NCI-H524 treated with DMSO at 0.1 percent for 48 hours (cell line): ENCODE data around the gene ULBP3.
A peak's percentile ranks its signal among the peaks of the same experiment; 100 is the strongest.
"Not testable (repeated sequence)": the region's sequence is repeated elsewhere in the genome, so short reads cannot be mapped to it uniquely, and the experiment has no call there.

Source experiments
- DNase-seq: peaks from one replicate; lab custom pipeline; 2025; lab: John Stamatoyannopoulos, UW

The ULBP3 gene

DNA sequence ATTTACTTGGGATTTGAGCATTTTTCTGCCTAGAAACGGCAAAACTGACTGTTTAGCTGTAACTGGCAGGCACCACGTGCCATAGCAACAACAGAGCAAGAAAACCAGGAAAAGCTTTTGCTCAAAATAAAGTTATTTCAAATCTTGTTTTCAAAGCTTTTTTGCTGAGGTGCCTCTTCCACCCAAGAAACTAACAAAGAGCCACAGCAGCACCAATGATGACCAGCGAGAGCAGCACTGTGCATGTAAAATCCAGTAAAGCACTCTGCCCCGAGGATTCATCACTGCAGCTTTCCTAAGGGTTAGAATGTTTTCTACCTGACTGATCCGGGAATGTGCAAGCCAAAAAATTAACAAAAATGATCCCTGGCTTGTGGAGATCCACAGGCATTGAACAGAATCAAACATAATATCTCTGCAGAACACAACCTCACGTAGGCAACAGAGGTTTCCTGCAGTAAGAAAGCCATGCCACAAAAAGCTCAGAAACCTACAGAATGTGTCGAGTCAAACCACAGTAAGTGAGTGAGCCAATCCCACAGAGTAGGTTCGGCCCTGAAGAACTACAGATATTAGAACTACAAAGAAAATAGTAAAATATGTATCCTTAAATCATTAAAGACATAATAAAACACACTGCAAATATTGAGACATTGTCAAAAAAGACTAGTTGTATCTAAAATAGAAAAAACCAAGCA, 7.4 kb upstream of the ULBP3 start:
- no peak for DNase-seq

DNA sequence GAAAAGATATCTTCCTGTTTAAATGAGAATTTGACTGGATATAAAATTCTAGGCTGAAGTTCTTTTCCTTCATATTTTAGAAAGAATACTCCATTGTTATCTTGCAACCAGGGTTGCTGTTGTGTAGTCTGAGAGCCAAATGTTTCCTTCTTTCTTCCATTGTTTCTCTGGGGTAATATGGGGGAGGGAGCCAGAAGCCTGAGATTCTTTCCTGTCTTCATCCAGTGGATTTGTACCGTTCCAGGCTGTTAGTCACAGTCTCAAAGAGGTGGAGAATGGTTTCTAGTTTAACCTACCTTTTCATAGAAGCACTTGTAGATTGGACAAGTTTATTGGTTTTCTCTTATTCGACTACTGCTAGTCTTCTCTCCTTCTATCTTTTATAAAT, 6.1 kb upstream of the ULBP3 start:
- DNase-seq, result no peak

- DNase-seq, result not testable (repeated sequence)
These were observed 5.6 kb upstream of the ULBP3 start for GRCh38 chr6:150074396-150075033.

DNA sequence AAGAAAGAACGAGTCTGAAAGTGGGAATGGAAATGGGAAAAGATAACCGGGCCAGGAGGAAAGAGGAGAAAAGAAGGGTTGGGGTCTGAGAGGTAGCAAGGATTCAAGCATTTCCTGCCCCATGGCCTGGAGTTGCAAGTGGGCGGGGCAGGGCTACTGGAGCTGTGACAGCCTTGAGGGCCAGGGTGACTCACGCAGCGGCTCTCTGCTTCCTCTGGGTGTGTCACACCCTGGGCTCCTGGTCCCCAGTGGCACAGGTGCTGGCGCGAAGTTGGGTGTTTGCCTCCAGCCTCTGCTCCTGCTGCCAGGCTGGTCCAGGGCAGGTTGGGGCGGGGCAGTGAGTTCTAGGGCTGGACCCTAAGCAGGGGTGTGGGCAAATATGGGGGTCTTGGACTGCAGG, 3.3 kb upstream of the ULBP3 start:
- no peak for DNase-seq

GRCh38 chr6:150070236-150070818, 1.4 kb upstream of the ULBP3 start:
- no peak for DNase-seq

- peak; percentile 48 for DNase-seq
These were observed 785 bp upstream of the ULBP3 start for GRCh38 chr6:150069706-150070105.

DNA sequence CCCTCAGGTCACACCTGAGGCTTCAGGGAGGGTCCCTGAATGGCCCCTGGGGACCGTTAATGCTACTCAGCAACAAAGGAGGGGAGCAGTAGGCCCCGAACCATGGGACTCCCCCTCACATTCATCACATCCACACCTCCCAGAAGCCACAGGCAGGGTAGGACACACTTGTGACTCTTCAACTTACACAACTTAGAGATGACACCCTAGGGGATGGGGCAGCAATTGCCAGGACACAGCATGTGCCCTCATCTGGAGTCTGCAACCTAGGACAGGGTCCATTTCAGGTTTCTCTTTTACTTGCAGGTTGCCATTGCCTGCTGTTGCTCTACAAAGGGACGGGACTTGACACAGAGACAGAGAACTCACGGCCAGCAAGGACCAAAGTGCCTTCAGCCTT, 770 bp downstream of the ULBP3 start:
- DNase-seq, result no peak

- DNase-seq, result no peak
These were observed 3.8 kb downstream of the ULBP3 start for GRCh38 chr6:150065083-150065482.

- DNase-seq, result no peak
These were observed 5.3 kb downstream of the ULBP3 start for GRCh38 chr6:150063640-150064039.

DNA sequence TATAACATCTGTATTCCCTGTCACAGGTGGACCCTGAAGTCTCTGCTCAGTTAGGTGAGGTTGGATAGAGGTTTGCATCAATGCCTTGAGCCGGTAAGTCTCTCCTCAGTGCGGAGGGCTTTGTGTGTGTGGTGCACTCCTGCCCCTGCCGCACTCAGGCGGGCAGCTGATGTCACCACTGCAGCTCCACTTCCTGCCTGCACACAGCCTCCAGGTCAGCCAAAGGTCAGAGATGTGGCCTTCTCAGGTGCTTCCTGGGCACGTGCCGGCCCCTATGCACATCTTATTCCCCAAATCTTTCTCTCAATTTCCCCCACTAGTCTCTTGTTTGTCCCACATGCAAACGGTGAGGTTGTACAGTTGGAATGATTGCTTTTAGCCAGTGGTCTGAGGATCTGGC, 8.9 kb downstream of the ULBP3 start:
- not testable (repeated sequence) for DNase-seq

- no peak for DNase-seq
These were observed 9.9 kb downstream of the ULBP3 start for GRCh38 chr6:150058986-150059385.

GRCh38 chr6:150058231-150058792, 10.6 kb downstream of the ULBP3 start:
- DNase-seq, result no peak

DNA sequence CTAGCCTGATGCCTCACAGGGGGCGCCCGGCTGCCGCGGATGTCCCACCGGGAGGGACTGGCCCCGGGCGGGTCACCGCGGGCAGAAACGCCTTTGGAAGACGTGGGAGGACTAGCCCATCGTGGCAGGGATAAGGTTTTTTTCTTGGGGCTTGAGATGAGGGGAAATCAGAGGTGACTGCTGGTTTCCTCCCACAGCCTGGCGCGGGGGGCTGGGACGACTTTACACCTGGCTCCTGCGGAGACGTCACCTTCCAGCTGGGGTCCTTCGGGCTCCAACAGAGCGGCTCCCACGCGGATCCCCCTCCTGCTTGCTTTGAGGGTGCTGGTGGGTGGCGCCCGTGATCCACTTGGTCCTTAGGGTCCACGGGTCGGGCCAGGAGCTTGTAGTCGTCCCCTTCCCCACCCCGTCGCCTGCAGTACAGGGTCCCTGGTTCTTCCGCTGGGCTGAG, 11.4 kb downstream of the ULBP3 start:
- DNase-seq, result no peak

DNA sequence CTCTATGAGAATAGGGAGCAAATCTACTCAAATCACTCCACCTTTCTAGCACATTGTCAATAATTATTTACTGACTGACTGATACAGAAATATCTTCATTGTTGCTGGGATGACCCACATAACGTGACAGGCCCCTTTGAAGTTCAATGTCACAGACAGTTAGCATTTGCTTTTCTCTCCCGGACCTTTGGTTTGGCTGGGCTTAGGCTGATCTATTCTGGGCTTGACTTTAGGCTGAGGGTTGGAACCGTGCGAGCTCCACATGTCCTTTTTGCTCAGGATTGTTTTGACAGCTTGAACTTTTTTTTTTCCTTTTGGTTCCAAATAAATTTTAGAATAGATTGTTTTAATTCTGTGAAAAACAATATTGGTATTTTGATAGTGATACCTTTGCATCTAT, 12.0 kb downstream of the ULBP3 start:
- no peak for DNase-seq

- no peak for DNase-seq
These were observed 12.8 kb downstream of the ULBP3 start for GRCh38 chr6:150056156-150056555.

DNA sequence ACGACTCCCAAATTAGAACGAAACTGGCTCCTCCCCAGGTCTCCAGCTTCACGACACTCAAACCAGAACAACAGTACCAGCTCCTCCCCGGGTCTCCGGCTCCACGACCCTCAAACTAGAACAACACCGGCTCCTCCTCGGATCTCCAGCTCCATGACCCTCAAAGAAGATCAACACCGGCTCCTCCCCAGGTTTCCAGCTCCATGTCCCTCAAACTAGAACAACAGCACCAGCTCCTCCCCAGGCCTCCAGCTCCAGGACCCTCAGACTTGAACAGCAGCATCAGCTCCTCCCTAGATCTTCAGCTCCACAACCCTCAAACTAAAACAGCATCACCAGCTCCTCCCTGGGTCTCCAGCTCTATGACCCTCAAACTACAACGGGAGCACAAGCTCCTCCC, 13.8 kb downstream of the ULBP3 start:
- no peak for DNase-seq

GRCh38 chr6:150053450-150053849, 15.5 kb downstream of the ULBP3 start:
- no peak for DNase-seq

DNA sequence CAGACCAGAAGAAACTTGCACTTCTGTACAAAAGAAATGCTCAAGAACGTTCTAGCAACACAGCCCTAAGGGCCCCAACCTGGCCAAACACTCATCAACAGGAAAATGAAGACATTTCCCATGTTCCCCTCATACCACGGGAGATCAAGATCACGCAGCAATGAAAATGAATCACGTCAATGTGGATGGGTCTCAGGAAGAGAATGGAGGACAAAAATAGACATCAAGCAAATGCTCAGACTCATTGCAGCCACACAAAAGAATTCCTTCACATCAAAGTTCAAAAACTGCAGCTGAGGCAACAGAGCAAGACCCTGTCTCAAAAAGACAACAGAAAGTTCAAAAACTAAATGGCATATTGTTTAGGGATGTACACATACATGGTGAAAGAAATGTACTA, 18.1 kb downstream of the ULBP3 start:
- DNase-seq, result no peak

DNA sequence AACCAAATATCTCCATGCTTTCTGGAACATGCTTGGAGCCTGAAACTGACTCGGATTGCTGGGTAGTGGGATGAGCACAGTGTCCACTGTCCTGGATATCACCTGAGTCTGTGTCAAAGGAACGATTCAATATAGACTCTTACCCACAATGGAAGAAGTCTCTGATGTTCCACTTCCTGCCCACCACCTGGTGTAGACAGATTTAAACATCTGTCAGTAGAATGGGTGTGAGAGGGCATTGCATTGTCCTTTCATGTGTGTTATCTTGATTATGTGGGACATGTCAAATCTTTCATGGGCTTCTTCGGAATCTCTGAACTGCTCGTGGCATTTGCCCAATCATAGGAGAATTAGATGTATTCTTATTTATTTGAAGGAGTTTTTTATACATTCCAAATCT, 20.8 kb downstream of the ULBP3 start:
- DNase-seq, result no peak

GRCh38 chr6:150046943-150047342, 22.0 kb downstream of the ULBP3 start:
- no peak for DNase-seq

DNA sequence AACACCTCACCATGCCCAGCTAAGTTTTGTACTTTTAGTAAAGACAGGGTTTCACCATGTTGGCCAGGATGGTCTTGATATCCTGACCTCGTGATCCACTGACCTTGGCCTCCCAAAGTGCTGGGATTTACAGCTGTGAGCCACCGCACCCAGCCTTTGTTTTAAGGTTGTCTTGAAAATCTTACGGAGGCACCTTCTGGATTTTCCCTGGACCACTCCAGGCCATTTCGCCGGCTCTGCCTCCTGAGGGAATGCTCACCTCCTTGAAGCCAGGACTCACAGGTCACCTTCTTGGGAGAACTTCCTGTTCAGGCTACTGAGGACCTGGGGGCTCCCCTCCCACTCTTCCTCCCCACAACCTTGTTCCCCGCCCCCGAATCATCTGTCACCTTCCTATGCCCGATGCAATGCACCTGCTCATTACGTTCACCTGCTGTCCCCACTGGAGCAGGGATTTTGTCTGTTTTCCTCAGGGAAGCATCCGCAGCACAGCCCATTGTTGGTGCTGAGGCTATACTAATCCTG, 24.2 kb downstream of the ULBP3 start:
- no peak for DNase-seq

- DNase-seq, result no peak
These were observed 25.2 kb downstream of the ULBP3 start for GRCh38 chr6:150043501-150044412.
